ENCODE results near the gene FGA. TPM values are rescaled to one million over a fixed set of nuclear protein-coding genes. Genes with fewer than 3 reads are reported as not detected.

The FGA gene
- total RNA-seq, 2 experiments from 2014 or later = not detected

GRCh38 chr4:154545689-154546088 lies 44.9 kb downstream of the FGA start:
- DNase-seq = no peak
- Mint-ChIP-seq H3K27ac (no peak overlapping the region), H3K4me1 (peaks cover 8% of the 10 kb centered on the region), H3K9me3 (no peaks in the 10 kb centered on the region), H3K36me3 (peaks cover 20% of the 10 kb centered on the region), H3K27me3 (no peaks in the 10 kb centered on the region), H3K4me3 (no peak overlapping the region)

GRCh38 chr4:154542271-154542879 lies 48.2 kb downstream of the FGA start:
- Mint-ChIP-seq H3K27me3 (no peaks in the 10 kb centered on the region), H3K36me3 (peaks cover 17% of the 10 kb centered on the region), H3K27ac (no peak overlapping the region), H3K9me3 (no peaks in the 10 kb centered on the region), H3K4me3 (no peak overlapping the region), H3K4me1 (peaks cover 1% of the 10 kb centered on the region)
- DNase-seq = no peak

Other genes starting within 250 kb of the FGA start
- not detected for gene DCHS2, start 98.9 kb downstream of the FGA start, total RNA-seq
- gene PLRG1, start 40.3 kb downstream of the FGA start, total RNA-seq = 100 to 1,000 TPM; 150 to 152 TPM
- not detected for gene FGB, start 27.7 kb downstream of the FGA start, total RNA-seq
- not detected for gene FGG, start 21.9 kb upstream of the FGA start, total RNA-seq
- gene LRAT, start 153.3 kb upstream of the FGA start, total RNA-seq = under 1 TPM; 0.12 to 0.23 TPM
- not detected for gene RBM46, start 190.5 kb upstream of the FGA start, total RNA-seq